NB4 (cell line): ENCODE results near the gene SLC25A33.

ENCODE experiments used
- DNase-seq: peaks from one replicate; pipeline ENCODE4 v3.0.0; 2010; ENCODE audit warnings: low read depth
- H3K4me3 ChIP-seq: one replicate; pipeline ENCODE4 v1.5.1; 2011; ENCODE audit warnings: mild to moderate bottlenecking, low read depth, low read length, moderate library complexity
- MYC ChIP-seq: IDR thresholded peaks from 2 replicates; pipeline ENCODE4 v1.6.1; 2011; ENCODE audit warnings: low read depth, low read length
- POLR2A ChIP-seq: IDR thresholded peaks from 2 replicates; pipeline ENCODE4 v1.6.1; 2011; ENCODE audit warnings: mild to moderate bottlenecking; ENCODE audit not compliant: insufficient read length; ENCODE audit errors: extremely low read depth
- TF ChIP-seq, protein P1 (sequence below): IDR thresholded peaks from 2 replicates; pipeline ENCODE4 v1.6.1; 2011; ENCODE audit warnings: low read depth, low read length
- TF ChIP-seq, protein P2 (sequence below): IDR thresholded peaks from one replicate; pipeline ENCODE4 v1.5.1; 2012; ENCODE audit warnings: low read depth, low read length

Gene SLC25A33

DNA sequence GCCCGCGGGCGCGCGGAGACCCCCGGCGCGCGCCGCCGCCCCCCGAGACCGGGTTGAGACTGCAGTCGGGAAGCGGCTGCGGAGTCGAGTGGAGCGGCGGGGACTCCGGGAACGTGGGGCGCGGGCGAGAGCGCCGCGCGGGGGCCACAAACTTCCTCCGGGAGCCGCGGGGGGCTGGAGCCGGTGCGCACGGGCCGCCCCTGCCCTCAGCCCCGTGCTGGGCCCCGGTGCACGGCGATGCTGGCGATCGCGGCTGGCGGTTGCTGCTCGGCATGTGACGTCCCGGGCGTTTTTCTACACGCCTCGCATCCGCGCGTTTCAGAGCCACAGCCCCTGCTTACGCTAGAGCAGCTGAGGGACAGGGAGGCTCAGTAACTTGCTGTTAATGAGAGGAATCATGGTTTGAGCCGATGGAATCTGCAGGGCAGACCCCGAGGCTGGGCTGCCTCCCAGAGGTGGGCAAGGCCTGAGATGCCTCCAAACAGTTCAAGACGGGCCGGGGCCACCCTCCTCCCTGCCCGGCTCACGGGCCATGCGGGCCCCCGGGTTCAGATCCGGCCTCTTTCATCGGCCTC lies 50.0 kb downstream of the SLC25A33 start:
- TF ChIP-seq, protein P1, sequence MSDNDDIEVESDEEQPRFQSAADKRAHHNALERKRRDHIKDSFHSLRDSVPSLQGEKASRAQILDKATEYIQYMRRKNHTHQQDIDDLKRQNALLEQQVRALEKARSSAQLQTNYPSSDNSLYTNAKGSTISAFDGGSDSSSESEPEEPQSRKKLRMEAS: peak; percentile 35; the same call in 1 of the 2 replicates
- TF ChIP-seq POLR2A (no peak), MYC (peak; percentile 32; the same call in 1 of the 2 replicates)
- DNase-seq: peak; percentile 55
- peak overlapping the region; percentile 87 for H3K4me3 ChIP-seq

DNA sequence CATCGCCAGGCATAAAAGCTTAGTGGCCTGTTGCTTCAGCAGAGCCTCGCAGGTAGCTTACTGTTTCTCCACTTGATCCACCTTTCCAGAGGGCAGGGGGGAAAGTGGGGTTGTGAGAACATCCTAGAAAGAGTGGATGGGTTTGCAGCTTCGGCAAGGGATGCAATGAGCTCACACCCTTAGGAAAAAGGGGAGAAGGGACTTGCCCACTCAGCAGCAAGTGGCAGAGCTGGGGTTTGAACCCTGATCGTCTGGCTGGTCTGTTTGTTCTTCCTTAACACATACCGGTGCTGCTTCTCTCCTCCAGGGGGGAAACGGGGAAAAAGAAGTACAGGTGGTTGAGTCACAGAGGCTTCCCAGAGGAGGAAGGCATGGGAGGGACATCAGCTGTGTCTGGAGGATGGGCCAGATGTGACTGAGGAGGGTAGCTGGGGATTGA lies 50.5 kb downstream of the SLC25A33 start:
- TF ChIP-seq, protein P1: no peak
- TF ChIP-seq POLR2A: no peak
- no peak for TF ChIP-seq MYC
- TF ChIP-seq, protein P2, sequence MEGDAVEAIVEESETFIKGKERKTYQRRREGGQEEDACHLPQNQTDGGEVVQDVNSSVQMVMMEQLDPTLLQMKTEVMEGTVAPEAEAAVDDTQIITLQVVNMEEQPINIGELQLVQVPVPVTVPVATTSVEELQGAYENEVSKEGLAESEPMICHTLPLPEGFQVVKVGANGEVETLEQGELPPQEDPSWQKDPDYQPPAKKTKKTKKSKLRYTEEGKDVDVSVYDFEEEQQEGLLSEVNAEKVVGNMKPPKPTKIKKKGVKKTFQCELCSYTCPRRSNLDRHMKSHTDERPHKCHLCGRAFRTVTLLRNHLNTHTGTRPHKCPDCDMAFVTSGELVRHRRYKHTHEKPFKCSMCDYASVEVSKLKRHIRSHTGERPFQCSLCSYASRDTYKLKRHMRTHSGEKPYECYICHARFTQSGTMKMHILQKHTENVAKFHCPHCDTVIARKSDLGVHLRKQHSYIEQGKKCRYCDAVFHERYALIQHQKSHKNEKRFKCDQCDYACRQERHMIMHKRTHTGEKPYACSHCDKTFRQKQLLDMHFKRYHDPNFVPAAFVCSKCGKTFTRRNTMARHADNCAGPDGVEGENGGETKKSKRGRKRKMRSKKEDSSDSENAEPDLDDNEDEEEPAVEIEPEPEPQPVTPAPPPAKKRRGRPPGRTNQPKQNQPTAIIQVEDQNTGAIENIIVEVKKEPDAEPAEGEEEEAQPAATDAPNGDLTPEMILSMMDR: no peak
- peak; percentile 28 for DNase-seq
- H3K4me3 ChIP-seq: peak overlapping the region; percentile 87

DNA sequence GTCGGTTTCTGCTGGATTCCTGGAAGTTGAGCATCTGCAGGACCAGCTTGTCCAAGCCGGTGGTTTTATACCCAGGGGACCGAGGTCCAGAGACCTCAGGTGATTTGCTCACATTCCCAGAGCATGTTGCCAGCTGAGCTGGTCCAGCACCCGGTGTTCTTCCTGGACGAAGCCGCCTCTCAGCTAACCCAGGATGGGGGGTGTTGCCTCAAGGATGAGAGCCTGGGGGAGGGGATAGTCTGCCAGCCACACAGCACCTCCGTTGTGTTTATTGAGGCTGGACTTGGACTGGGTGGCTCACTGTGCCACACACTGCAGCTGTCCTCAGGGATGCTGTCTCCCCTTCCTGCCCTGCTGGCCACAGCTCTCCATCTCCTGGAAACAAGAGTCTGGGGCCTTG lies 50.9 kb downstream of the SLC25A33 start:
- TF ChIP-seq, protein P2: no peak
- TF ChIP-seq, protein P1: no peak
- TF ChIP-seq POLR2A (no peak), MYC (no peak)
- H3K4me3 ChIP-seq: peak overlapping the region; percentile 87
- no peak for DNase-seq

DNA sequence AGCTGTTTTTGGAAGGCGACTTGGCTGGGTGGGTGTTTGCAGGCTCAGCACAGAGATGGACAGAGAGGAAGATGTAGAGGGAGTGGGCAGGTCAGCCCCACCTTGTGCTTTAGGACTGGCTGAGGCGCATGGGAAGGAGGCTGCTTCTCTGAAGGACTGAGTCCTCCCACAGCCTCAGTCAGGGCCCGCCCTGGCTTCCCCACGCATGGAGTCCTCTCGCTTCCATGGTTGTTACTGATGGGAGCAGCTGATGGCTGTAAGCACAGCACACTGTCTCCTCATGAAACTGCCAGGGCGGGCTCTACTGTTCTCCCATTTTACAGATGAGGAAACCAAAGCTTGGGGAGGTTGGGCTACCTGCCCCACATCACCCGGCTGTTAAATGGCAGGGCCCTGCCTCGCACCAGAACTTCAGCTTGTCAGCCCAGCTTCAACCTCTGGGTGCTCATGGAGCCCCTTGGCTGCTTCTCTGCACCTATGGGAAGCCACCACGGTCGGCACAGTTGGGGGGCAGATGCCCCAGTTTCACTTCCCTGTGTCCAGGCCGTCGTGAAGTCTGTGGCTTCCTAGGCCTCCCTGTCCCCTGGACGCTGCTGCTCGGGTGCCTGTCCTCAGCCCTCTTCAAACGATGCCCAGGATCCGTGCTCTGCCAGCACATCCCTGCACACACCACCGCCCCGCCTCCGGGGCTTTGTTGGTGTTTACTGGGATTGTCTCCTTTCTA lies 51.8 kb downstream of the SLC25A33 start:
- TF ChIP-seq POLR2A: no peak
- TF ChIP-seq, protein P2: no peak
- TF ChIP-seq MYC: no peak
- TF ChIP-seq, protein P1: no peak
- no peak overlapping the region for H3K4me3 ChIP-seq
- DNase-seq: peak; percentile 51

DNA sequence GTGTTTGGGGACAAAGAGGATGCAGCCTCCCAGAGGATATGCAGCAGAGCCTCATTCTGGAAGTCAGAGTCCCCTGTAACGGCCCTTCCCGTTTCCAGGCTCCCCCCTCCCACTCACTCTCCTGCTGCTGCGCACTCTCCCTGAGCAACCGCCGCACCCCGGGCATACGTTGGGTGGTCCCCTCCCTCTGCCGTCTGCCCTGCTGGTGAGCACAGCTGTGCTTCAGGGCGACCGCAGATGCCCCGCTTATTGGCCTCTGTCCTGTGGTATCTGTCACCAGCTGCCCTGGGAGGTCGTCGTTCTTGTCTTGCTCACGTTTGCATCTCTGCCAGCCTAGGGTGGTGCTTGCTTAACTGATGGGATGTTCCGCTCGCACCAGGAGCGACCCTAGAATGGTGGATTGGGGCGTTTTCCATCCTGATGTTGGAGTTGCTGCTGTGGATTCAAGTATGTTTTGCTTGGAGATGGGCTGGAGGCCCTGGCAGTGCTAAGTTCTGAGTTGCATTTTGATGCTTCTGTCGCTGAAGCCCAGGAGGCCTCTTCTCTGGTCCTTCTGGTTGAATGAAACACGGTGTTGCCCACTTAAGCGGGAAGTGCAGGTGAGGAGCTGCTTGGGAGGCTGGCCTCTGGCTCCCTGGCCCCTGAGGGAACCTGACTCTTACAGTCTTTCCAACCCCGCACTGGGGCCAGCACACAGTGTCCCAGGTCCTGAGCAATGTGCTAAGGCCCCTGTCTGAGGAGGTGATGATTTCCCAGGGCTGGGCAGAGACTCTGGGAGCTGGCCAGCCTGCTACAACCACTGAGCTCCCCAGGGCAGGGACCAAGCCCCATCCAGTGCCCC lies 52.6 kb downstream of the SLC25A33 start:
- H3K4me3 ChIP-seq: no peak overlapping the region
- TF ChIP-seq POLR2A (no peak), MYC (no peak)
- TF ChIP-seq, protein P2: no peak
- TF ChIP-seq, protein P1: no peak
- DNase-seq: no peak

DNA sequence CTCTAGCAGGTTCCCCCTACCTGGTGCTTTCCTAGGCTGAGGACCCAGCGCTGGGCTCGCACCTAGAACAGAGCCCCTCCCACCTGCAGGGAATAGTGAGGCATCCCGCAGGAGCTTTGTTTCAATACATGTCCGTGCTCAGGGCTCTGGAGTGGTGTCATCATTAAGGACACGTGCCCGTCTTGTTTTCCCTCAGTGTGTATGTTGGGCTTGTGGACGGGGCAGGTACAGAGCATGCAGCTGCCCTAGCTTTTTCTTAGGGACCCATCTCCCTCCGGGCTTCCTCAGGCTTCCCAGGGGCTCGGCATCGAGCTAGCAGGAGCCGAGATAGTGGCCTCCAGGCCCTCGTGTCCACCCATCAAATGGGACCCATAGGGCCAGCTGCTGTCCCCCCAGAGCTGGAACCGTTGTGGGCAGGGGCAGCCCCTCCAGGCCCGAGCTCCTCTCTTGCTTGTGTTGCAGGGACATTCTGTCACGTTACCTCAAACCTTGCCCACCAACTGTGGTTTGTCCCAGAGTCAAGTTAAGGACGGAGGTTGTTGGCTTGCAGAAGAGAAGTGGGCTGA lies 53.3 kb downstream of the SLC25A33 start:
- TF ChIP-seq, protein P1: no peak
- TF ChIP-seq MYC: no peak
- no peak for TF ChIP-seq POLR2A
- TF ChIP-seq, protein P2: no peak
- no peak overlapping the region for H3K4me3 ChIP-seq
- DNase-seq: no peak
